Measurements from ENCODE around the gene PSMA6.
A peak's percentile ranks its signal among the peaks of the same experiment; 100 is the strongest.

PSMA6 gene

GRCh38 chr14:35292770-35293561 is 784 bp downstream of the PSMA6 start:
- H3K4me3 ChIP-seq (replicated peaks; ENCODE audit: insufficient read depth, low read length) = peak overlapping the region; percentile 65
- no peak for DNase-seq (ENCODE audit: low read depth in 1 of 2, low spot score in 1 of 2)
- peak overlapping the region; percentile 86 for H3K27ac ChIP-seq (replicated peaks)
- H3K27me3 ChIP-seq (ENCODE audit: insufficient read depth, poor library complexity, severe bottlenecking) = no peaks in the 10 kb centered on the region
- TF ChIP-seq POLR2AphosphoS5 (IDR thresholded peaks at IDR 0.05; ENCODE audit: low read depth) = no peak
- TF ChIP-seq SPI1 (IDR thresholded peaks at IDR 0.05; ENCODE audit: borderline replicate concordance, low read depth) = no peak
- no peak for TF ChIP-seq CTCF (IDR thresholded peaks at IDR 0.05; ENCODE audit: insufficient read depth, low read length)
- no peak for TF ChIP-seq GABPA (IDR thresholded peaks at IDR 0.05; ENCODE audit: low read depth)
- no peak for TF ChIP-seq REST (IDR thresholded peaks at IDR 0.05; ENCODE audit: insufficient replicate concordance, low read depth)

- Histone ChIP-seq H3K27ac (replicated peaks) (peak overlapping the region; percentile 50; the same call in 1 of the 2 replicates), H3K27me3 (ENCODE audit: insufficient read depth, poor library complexity, severe bottlenecking) (no peaks in the 10 kb centered on the region), H3K4me3 (replicated peaks; ENCODE audit: insufficient read depth, low read length) (no peak overlapping the region)
- peak in 1 of 2 experiments; percentile 26 for DNase-seq (ENCODE audit: low read depth in 1 of 2, low spot score in 1 of 2)
- TF ChIP-seq REST (IDR thresholded peaks at IDR 0.05; ENCODE audit: insufficient replicate concordance, low read depth) (no peak), GABPA (IDR thresholded peaks at IDR 0.05; ENCODE audit: low read depth) (no peak), SPI1 (IDR thresholded peaks at IDR 0.05; ENCODE audit: borderline replicate concordance, low read depth) (0 out of 2 replicates have a peak, but pooled peaks have one; percentile 5), CTCF (IDR thresholded peaks at IDR 0.05; ENCODE audit: insufficient read depth, low read length) (no peak), POLR2AphosphoS5 (IDR thresholded peaks at IDR 0.05; ENCODE audit: low read depth) (no peak)
Measured at GRCh38 chr14:35295845-35296161, 3.6 kb downstream of the PSMA6 start.

DNA sequence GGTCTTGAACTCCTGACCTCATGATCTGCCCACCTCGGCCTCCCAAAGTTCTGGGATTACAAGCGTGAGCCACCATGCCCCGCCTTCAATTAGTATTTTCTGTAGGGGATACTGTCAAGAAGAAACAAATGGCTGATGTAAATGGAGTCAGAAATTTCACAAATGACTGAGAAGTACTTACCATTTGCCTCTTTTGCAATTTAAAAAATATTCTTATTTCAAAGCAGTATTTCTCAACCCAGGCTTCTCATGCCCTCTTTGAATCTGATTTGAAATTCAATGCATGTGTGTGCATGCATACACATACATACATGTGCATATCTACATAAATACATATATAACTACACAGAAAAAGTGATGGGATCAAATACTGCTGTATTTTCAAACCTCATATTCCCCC is 4.4 kb downstream of the PSMA6 start:
- Histone ChIP-seq H3K4me3 (replicated peaks; ENCODE audit: insufficient read depth, low read length) (no peak overlapping the region), H3K27me3 (ENCODE audit: insufficient read depth, poor library complexity, severe bottlenecking) (no peaks in the 10 kb centered on the region), H3K27ac (replicated peaks) (peak overlapping the region; percentile 50)
- no peak for DNase-seq (ENCODE audit: low read depth in 1 of 2, low spot score in 1 of 2)
- no peak for TF ChIP-seq GABPA (IDR thresholded peaks at IDR 0.05; ENCODE audit: low read depth)
- no peak for TF ChIP-seq SPI1 (IDR thresholded peaks at IDR 0.05; ENCODE audit: borderline replicate concordance, low read depth)
- TF ChIP-seq POLR2AphosphoS5 (IDR thresholded peaks at IDR 0.05; ENCODE audit: low read depth) = no peak
- TF ChIP-seq CTCF (IDR thresholded peaks at IDR 0.05; ENCODE audit: insufficient read depth, low read length) = no peak
- TF ChIP-seq REST (IDR thresholded peaks at IDR 0.05; ENCODE audit: insufficient replicate concordance, low read depth) = no peak
